CD4-positive, alpha-beta T cell treated with Interleukin-15 for 1 hour (primary cell): ENCODE measurements around the gene ANP32D.
"Not testable (repeated sequence)": the region's sequence is repeated elsewhere in the genome, so short reads cannot be mapped to it uniquely, and the experiment has no call there.

Experiments
- DNase-seq: peaks from one replicate; pipeline ENCODE4 v3.0.0-alpha.2; 2020

ANP32D gene

DNA sequence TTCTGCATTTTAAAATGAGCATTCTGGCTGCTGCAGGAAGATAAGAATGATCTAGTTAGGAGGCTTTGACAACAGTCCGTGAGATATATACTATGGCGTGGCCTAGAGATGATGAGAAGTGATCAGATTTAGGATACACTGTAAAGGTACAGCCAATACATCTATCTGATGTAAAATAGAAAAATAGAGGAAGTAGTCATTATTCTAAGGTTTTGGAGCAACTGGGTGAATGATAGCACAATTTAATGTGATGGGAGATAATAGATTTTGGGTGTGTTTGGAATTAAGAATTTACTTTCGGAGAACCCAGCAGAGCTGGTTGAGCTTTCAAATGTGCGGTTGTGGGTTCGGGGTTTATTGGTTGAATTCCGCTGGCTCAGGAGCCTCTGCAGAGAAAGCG, at the start of gene ANP32D:
ANP32D (plus strand) TSS at position 301 of the 400 bp plus-strand sequence. CDS start 106 bp downstream, outside the sequence.
- no peak for DNase-seq

DNA sequence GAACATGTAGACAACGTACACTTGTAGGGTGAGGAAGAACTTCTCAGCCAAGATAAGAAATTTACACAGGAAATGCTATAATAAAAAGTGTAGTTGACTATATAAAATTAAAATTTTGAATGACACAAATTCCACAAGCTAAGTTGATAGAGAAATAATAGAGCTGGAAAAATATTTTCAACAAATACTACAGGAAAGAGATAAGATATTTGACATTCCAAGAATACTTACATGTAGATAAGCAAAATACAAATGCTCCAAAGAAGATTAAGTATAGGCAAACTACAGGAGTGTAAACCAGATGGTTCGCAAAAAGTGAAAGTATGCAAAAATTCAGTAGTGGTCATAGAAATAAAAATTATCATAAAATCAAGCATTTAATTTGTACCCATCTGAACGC, 49.2 kb upstream of the ANP32D start:
- no peak for DNase-seq

DNA sequence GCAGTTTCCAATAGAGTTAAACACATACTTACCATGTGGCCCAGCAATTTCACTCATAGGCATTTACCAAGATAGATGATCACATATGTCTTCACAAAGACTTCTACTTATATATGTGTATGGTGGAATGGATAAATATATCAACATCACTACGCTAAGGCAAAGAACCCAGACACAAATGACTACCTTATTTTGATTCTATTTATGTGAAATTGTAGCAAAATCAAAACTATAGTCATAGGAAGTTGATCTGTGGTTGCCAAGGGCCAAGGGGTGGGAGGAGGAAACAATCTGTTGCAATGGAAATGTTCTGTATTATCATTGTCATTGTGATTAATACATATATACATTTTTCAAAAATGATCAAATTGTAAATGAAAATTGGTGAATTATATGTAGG, 47.7 kb upstream of the ANP32D start:
- DNase-seq, result no peak

DNA sequence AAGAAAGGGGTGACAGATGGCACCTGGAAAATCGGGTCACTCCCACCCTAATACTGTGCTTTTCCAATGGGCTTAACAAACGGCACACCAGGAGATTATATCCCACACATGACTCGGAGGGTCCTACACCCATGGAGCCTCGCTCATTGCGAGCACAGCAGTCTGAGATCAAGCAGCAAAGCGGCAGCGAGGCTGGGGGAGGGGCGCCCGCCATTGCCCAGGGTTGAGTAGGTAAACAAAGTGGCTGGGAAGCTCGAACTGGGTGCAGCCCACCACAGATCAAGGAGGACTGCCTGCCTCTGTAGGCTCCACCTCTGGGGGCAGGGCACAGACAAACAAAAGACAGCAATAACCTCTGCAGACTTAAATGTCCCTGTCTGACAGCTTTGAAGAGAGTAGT, 38.3 kb upstream of the ANP32D start:
- DNase-seq, result not testable (repeated sequence)

DNA sequence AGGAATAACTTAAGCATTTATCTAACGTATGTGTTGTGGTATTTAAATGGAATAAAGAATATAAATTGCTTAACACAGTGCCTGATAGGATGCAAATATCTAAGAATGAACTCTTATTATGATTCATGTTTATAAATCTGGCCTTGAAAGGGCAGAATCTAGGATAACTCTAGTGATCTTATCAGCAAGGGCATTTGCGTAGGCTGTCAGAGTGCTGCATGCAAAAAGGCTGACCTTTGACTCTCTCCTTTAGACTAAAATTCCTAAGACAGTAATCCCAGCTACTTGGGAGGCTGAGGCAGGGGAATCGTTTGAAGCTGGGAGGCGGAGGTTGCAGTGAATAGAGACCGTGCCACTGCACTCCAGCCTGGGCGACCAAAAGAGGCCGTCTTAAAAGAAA, 31.3 kb upstream of the ANP32D start:
- no peak for DNase-seq

DNA sequence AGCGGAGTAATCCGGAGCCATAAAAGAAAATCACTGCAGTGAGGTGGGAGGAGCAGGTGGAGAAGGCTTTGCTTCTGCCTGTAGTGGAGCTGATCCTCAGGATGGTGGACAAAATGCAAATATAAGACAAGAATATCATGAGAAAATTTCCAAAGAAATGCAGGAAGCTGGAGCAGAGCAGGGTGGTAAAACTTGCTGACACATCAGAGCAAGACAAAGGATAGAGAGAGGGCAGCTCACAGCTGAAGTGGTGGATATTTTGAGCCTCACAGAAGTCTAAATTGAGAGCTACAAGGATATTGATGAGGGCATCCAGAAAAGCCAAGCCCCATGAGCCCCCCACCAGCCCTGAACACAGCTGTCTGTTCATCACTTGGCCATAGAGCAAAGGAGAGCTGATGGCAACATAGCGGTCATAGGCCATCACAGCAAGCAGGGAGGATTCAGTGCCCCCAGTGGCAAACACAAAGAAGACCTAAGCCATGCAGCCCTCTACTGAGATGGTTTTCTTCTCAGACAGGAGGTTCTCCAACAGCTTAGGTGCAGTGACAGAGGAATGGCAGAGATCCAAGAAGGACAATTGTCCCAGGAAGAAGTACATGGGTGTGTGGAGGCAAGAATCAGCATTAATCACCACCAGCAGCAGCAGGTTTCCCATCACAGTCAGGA, 30.0 kb upstream of the ANP32D start:
- DNase-seq, result no peak

DNA sequence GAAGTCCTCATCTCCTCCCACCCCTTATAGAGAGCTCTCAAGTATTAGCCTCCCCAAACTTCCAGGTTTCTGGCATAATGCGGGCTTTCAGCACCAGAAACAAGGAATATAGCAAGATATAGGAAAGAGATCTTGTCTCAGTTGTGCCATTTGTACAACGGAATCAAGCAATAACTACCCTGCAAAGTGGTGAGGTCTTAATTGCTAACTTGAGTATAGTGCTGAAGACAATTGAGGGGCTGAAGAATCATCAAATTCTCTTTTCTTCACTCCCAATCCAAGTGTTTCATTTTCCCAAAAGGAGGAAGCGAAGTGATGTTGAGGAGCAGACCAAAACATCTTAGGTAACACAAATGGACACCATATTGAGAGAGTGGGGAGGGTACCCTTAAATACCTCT, 26.8 kb upstream of the ANP32D start:
- DNase-seq, result no peak

DNA sequence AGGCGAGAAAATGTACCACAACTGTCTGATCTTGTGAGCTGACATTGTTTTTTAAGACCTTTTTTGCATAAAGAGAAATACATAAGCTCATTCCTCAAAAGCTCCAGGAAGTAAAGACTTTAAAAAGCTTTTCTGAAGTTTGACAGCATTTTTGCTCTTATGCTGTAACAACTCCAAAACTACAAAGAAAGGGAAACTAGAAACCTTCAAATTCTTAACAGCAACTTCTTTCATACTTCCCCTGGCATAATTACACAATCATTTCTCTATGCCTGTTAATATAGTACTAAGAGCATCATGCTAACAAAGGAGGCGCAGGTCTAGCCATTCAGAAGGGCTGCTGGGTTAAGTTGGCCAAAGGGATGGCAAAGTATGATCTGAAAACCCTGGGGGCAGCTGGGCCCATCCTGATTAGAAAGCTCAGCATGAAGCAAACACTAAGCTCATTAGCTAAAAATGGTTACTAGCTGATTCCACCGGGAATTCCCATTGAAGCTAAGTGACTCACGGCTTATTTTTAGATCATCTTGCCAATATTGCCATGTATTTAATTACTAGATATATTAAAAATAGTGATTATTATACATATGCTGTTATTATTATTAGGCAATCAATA, 26.1 kb upstream of the ANP32D start:
- DNase-seq, result no peak

DNA sequence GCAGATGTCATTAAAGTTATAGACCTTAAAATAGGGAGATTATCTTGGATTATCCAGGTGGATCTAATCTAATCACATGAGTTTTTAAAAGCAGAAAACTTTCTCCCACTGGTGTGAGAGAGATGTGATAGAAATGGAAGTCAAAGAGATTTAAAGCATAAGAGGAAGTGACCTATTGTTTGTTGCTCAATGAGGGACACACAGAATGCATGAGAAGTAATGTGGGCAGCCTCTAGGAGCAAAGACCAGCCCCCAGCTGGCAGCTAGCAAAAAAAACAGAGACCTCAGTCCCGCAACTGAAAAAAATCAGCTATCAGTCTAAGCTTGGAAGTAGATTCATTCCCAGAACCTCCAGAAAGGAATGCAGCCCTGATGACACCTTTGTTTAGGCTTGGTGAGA, 24.6 kb upstream of the ANP32D start:
- no peak for DNase-seq

DNA sequence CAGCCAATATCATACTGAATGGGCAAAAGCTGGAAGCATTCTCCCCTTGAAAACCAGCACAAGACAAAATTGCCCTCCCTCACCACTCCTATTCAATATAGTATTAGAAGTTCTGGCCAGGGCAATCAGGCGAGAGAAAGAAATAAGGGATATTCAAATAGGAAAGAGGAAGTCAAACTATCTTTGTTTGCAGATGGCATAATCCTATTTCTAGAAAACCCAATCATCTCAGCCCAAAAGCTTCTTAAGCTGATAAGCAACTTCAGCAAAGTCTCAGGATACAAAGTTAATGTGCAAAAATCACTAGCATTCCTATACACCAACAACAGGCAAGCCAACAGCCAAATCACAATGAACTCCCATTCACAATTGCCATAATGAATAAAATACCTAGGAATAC, 21.0 kb upstream of the ANP32D start:
- DNase-seq, result no peak

DNA sequence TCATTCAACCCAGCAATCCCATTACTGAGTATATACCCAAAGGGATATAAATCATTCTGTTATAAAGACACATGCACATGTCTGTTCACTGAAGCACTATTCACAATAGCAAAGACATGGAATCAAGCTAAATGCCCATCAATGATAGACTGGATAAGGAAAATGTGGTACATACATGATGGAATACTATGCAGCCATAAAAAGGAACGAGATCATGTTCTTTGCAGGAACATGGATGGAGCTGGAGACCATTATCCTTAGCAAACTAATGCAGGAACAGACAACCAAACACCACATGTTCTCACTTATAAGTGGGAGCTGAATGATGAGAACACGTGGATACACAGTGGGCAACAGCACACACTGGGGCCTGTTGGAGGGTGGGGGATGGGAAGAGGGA, 19.4 kb upstream of the ANP32D start:
- not testable (repeated sequence) for DNase-seq

DNA sequence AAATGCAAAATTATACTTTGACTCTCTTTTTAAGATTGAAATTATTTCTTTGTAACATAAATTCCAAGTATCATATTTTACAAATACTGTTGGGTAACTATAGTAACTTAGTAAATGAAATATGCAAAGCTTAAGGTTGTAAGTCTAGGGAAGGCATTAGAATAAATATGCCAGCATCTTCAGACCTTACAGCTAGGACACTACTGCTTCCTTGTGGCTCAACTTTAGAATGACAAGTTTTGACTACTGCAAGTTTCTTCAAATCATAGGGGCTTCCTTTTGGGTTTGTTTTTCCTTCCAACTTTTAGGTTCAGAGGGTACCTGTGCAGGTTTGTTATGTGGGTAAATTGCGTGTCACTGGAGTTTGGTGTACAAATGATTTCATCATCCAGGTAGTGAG, 17.7 kb upstream of the ANP32D start:
- DNase-seq, result no peak

DNA sequence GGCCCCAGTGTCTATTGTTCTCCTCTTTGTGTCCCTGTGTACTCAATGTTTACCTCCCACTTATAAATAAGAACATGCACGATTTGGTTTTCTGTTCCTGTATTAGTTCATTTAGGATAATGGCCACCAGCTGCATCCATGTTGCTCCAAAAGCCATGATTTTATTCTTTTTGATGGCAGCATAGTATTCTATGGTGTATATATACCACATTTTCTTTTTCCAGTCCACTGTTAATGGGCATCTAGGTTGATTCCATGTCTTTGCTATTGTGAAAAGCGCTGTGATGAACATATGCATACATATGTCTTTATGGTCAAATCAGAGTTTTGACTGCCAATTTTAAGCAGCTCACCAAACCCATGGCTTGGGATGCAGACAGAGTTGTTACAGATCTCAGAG, 17.2 kb upstream of the ANP32D start:
- no peak for DNase-seq

DNA sequence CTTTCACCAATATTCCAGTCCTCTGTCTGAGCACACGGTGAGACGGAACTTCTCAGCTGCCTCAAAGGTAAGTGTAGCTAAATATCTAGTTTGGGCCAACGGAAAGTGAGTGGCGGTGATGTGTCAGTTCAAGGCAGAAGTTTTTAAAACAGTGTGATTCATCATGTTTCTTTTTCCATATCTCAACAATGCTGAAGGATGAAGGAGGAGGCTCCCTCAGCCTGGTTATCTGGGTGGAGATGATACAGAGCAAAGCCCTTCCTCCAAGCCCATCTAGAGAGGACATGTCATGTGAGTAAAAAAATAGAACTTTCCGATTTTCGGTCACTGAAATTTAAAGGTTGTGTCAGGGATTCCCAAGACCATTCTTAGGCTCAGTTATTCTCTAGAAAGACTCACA, 13.1 kb upstream of the ANP32D start:
- DNase-seq, result no peak

DNA sequence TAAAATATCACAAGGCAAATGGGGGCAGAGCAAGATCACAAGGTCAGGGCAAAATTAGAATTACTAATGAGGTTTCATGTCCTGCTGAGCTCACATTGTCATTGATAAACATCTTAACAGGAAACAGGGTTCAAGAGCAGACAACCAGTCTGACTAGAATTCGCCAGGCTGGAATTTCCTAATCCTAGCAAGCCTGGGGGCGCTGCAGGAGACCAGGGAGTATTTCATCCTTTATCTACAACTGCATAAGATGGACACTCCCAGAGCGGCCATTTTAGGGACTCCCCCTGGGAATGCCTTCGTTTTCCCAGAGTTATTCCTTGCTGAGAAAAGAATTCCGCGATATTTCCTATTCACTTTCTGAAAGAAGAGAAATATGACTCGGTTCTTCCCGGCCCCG, 3.3 kb upstream of the ANP32D start:
- not testable (repeated sequence) for DNase-seq

DNA sequence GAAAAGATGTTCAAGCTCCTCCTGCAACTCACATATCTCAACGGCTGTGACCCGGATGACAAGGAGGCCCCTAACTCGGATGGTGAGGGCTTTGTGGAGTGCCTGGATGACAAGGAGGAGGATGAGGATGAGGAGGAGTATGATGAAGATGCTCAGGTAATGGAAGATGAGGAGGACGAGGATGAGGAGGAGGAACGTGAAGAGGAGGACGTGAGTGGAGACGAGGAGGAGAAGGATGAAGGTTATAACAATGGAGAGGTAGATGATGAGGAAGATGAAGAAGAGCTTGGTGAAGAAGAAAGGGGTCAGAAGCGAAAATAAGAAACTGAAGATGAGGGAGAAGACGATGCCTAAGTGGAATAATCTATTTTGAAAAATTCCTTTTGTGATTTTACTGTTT, 702 bp downstream of the ANP32D start:
- DNase-seq, result no peak

DNA sequence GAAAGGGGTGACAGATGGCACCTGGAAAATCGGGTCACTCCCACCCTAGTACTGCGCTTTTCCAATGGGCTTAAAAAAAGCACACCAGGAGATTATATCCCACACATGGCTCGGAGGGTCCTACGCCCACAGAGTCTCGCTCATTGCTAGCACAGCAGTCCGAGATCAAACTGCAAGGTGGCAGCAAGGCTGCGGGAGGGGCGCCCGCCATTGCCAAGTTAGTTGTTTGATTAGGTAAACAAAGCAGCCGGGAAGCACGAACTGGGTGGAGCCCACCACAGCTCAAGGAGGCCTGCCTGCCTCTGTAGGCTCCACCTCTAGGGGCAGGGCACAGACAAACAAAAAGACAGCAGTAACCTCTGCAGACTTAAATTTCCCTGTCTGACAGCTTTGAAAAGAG, 2.1 kb downstream of the ANP32D start:
- DNase-seq, result not testable (repeated sequence)

DNA sequence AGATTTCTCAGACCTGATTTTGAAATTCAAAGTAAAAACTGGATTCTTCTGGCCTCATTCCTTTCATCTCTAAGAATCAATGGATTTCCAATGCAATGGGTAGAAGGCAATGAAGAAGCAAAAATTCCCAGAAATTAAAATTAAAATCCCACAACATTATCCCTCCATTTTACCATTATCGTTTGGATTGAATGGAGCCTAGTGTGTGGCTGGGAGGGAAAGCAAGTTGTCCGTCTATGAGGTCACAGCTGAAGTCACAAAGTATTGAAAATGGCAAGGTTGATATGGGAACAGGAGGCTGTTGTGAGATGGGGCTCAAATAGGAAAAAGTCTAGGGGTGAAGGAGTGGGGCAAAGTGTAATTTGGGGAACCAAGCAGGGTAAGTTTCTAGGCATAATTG, 9.8 kb downstream of the ANP32D start, which contains the start of gene C12orf54:
C12orf54 (plus strand) TSS at position 301 of the 400 bp plus-strand sequence. CDS start 799 bp downstream, outside the sequence.
- DNase-seq, result no peak

DNA sequence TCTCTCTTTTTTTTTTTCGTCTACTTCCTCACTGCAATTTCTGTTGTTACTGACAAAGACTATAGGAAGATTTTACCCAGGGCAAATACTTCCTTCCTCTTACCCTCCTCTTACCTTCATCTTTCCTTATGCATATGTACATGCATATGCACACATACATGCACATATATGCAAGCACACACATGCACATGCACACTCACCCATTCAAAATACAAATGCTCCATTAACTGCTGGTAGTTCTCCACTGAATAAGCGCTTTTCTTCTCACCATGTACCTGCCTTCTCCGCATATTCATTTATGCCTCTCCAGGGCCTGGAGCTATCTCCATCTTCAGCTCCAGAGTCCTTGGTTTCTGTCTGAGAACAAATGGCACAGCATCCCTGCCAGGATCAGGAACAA, 10.6 kb downstream of the ANP32D start:
- DNase-seq, result no peak

DNA sequence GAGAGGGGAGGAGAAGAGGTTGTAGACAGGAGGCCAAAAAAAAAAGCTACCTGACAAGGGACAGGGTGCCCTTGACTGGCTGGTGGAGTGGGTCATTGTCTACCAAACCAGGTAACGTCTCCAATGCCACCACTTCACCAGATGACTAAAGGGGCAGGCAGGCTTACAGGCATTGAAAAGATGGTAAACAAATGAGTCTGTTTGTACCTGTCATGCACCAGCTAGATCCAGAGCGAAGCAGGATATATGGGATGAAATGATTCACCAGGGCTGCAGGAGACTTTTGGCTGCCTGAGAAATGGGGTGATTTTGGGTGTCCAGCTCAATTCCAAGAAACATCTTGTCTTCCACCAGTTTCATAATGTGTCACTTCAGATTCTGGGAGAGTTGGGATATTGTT, 13.9 kb downstream of the ANP32D start:
- no peak for DNase-seq

DNA sequence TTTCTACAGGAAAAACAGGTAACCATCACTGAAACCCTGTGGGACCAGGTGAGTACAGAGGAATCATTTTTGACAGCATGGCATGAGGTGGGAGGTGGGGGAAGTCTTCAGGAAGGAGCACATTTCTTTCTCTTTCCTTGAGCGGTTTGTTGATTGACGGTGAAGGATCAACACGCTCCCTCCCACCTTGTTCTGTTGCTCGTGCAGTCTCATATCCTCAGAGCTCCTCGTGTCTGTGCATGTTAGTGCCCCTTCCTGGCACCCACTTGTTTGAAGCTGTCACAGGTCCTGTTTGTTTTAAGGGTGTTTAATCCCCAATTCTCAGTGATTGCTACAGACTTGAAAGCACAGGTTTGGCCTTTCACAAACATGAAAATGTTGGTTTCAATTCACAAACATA, 14.3 kb downstream of the ANP32D start:
- DNase-seq, result no peak

DNA sequence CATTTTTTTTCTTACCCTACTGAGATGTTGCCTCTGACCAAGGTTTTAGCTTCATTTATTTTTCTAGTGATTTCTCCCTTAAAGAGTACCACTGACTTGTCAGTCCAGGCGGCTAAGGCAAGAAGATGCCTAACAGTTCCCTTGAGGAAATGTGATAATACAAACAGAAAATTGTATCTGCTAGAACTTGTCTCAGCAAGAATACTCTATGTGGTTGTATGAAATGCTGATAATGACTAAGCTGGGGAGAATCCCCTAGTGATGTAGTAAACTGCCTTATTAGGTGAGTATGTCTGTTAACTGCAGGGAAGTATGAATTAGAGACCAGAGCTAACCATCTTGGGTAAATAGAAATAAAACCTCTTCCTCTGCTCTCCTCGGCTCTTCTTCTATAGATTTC, 16.7 kb downstream of the ANP32D start:
- DNase-seq, result no peak

DNA sequence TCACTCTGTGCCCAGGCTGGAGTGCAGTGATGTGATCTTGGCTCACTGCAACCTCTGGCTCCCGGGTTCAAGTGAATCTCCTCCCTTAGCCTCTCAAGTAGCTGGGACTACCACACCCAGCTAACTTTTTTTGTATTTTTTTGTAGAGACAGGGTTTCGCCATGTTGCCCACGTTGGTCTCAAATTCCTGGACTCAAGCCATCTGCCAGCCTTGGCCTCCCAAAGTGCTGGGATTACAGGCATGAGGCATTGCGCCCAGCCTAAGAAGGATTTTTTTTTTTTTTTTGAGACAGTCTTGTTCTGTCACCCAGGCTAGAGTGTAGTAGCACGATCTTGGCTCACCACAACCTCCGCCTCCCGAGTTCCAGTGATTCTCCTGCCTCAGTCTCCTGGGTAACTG, 17.1 kb downstream of the ANP32D start:
- DNase-seq, result not testable (repeated sequence)

DNA sequence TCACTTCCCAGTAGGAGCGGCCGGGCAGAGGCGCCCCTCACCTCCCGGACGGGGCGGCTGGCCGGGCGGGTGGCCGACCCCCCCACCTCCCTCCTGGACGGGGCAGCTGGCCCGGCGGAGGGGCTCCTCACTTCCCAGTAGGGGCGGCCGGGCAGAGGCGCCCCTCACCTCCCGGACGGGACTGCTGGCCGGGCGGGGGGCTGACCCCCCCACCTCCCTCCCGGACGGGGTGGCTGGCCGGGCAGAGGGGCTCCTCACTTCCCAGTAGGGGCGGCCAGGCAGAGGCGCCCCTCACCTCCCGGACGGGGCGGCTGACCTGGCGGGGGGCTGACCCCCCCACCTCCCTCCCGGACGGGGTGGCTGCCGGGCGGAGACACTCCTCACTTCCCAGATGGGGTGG, 27.9 kb downstream of the ANP32D start:
- not testable (repeated sequence) for DNase-seq

DNA sequence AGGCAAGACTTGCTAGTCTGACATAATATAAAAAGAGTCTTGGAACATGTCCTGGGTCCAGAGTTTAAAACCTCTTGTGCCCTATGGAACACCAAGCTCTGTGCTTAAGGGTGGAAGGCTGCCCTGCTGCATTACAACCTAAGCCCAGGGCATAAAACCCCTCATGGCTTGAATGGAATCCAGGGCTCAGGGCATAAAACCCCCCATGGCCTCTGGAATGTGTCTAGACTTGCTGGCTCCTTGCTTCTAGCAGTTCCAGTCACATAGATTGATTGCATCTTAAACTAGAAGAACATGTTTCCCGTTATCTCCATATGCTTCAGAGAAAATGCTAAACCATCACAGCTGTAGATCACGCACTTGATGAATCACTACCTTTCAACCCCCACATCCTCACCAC, 34.5 kb downstream of the ANP32D start:
- DNase-seq, result not testable (repeated sequence)
